ENCODE measurements around the gene DAZAP1. TPM values are rescaled to one million over a fixed set of nuclear protein-coding genes. Genes with fewer than 3 reads are reported as not detected.

The DAZAP1 gene
- total RNA-seq, 1 experiment from 2014 or later: 165 TPM

GRCh38 chr19:1396768-1397679 is 10.4 kb upstream of the DAZAP1 start:
- BruUV-seq (replicated peaks): no TSS peak
- ChIA-PET POLR2A (no interaction called here), CTCF (interaction anchor here (0.6 kb wide), 2 partner anchors 96 to 372 kb away, joined by 4 to 5 read pairs; no protein-coding TSS in a partner anchor)
- Histone ChIP-seq H3K9me3 (no peaks in the 10 kb centered on the region), H3K4me3 (ENCODE audit: low read depth, low read length) (no peak overlapping the region), H3K27me3 (replicated peaks; ENCODE audit: control insufficient read depth, insufficient read depth, low read length) (no peaks in the 10 kb centered on the region), H3K36me3 (ENCODE audit: control insufficient read depth, insufficient read depth, low read length) (peaks cover 2% of the 10 kb centered on the region; the same call in 1 of the 2 replicates), H3K4me1 (peaks cover 9% of the 10 kb centered on the region)
- no peak for TF ChIP-seq CTCF (IDR thresholded peaks at IDR 0.05; ENCODE audit: insufficient read depth in 1 of 2, low read depth in 1 of 2, low read length in 1 of 2, severe bottlenecking in 1 of 2, unreplicated experiment in 1 of 2)
- no peaks in the 10 kb centered on the region for H3K4me1 Mint-ChIP-seq (ENCODE audit: low read depth, unreplicated experiment)
- intact Hi-C loops (cut with micrococcal nuclease; ENCODE audit: unreplicated experiment): no loop called here
- H3K9me3 Mint-ChIP-seq (ENCODE audit: unreplicated experiment): no peaks in the 10 kb centered on the region
- H3K36me3 Mint-ChIP-seq (ENCODE audit: insufficient read depth, unreplicated experiment): peaks cover 64% of the 10 kb centered on the region
- H3K27me3 Mint-ChIP-seq (ENCODE audit: insufficient read depth, unreplicated experiment): no peaks in the 10 kb centered on the region
- no peak overlapping the region for H3K27ac Mint-ChIP-seq (ENCODE audit: unreplicated experiment)
- DNase-seq: no peak
- no peak overlapping the region for H3K4me3 Mint-ChIP-seq (ENCODE audit: unreplicated experiment)

DNA sequence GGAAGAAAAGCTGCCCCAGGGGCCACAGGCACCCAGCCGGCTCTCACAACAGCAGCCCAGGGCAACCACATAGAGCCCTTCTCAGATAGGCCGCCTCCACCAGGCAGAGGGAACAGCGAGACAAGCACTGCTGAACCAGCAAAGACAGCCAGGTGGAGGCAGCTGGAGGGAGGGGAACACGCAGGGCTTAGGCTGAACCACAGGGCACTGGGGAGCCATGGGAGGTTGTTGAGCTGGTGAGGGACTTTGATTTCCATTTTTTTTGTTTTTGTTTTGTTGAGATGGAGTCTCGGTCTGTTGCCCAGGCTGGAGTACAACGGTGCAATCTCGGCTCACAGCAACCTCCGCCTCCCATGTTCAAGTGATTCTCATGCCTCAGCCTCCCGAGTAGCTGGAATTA is 9.5 kb upstream of the DAZAP1 start:
- POLR2A ChIA-PET: no interaction called here

GRCh38 chr19:1399079-1399478 is 8.3 kb upstream of the DAZAP1 start:
- Histone ChIP-seq H3K36me3 (ENCODE audit: control insufficient read depth, insufficient read depth, low read length) (peaks cover 2% of the 10 kb centered on the region; the same call in 1 of the 2 replicates), H3K9me3 (no peaks in the 10 kb centered on the region), H3K27me3 (replicated peaks; ENCODE audit: control insufficient read depth, insufficient read depth, low read length) (no peaks in the 10 kb centered on the region), H3K4me3 (ENCODE audit: low read depth, low read length) (no peak overlapping the region), H3K4me1 (peaks cover 9% of the 10 kb centered on the region)
- H3K9me3 Mint-ChIP-seq (ENCODE audit: unreplicated experiment): no peaks in the 10 kb centered on the region
- H3K4me3 Mint-ChIP-seq (ENCODE audit: unreplicated experiment): peak overlapping the region; percentile 19
- intact Hi-C loops (cut with micrococcal nuclease; ENCODE audit: unreplicated experiment): no loop called here
- no peak overlapping the region for H3K27ac Mint-ChIP-seq (ENCODE audit: unreplicated experiment)
- no TSS peak for BruUV-seq (replicated peaks)
- POLR2A ChIA-PET: no interaction called here
- H3K4me1 Mint-ChIP-seq (ENCODE audit: low read depth, unreplicated experiment): no peaks in the 10 kb centered on the region
- no peak for TF ChIP-seq CTCF (IDR thresholded peaks at IDR 0.05; ENCODE audit: insufficient read depth in 1 of 2, low read depth in 1 of 2, low read length in 1 of 2, severe bottlenecking in 1 of 2, unreplicated experiment in 1 of 2)
- H3K27me3 Mint-ChIP-seq (ENCODE audit: insufficient read depth, unreplicated experiment): no peaks in the 10 kb centered on the region
- peaks cover 49% of the 10 kb centered on the region for H3K36me3 Mint-ChIP-seq (ENCODE audit: insufficient read depth, unreplicated experiment)
- CTCF ChIA-PET: no interaction called here
- DNase-seq: no peak

More for the DNA sequence above, 9.5 kb upstream of the DAZAP1 start:
- Histone ChIP-seq H3K36me3 (ENCODE audit: control insufficient read depth, insufficient read depth, low read length) (peaks cover 2% of the 10 kb centered on the region; the same call in 1 of the 2 replicates), H3K9me3 (no peaks in the 10 kb centered on the region), H3K4me1 (peaks cover 9% of the 10 kb centered on the region), H3K4me3 (ENCODE audit: low read depth, low read length) (no peak overlapping the region), H3K27me3 (replicated peaks; ENCODE audit: control insufficient read depth, insufficient read depth, low read length) (no peaks in the 10 kb centered on the region)
- H3K27ac Mint-ChIP-seq (ENCODE audit: unreplicated experiment): no peak overlapping the region
- DNase-seq: no peak
- no peaks in the 10 kb centered on the region for H3K4me1 Mint-ChIP-seq (ENCODE audit: low read depth, unreplicated experiment)
- H3K36me3 Mint-ChIP-seq (ENCODE audit: insufficient read depth, unreplicated experiment): peaks cover 56% of the 10 kb centered on the region
- H3K27me3 Mint-ChIP-seq (ENCODE audit: insufficient read depth, unreplicated experiment): no peaks in the 10 kb centered on the region
- no peak for TF ChIP-seq CTCF (IDR thresholded peaks at IDR 0.05; ENCODE audit: insufficient read depth in 1 of 2, low read depth in 1 of 2, low read length in 1 of 2, severe bottlenecking in 1 of 2, unreplicated experiment in 1 of 2)
- no peak overlapping the region for H3K4me3 Mint-ChIP-seq (ENCODE audit: unreplicated experiment)
- CTCF ChIA-PET: no interaction called here
- intact Hi-C loops (cut with micrococcal nuclease; ENCODE audit: unreplicated experiment): no loop called here
- BruUV-seq (replicated peaks): TSS peak; percentile 23
- H3K9me3 Mint-ChIP-seq (ENCODE audit: unreplicated experiment): no peaks in the 10 kb centered on the region

Measured in Caco-2 (cell line).